ENCODE results near the gene VAV1. TPM values are rescaled to one million over a fixed set of nuclear protein-coding genes. Genes with fewer than 3 reads are reported as not detected.

Gene VAV1
- total RNA-seq, 5 donors from 2014 or later (not counting 1 experiment from before 2014, with no cell fraction given), result 82.5 to 114 (median 92.2) TPM

DNA sequence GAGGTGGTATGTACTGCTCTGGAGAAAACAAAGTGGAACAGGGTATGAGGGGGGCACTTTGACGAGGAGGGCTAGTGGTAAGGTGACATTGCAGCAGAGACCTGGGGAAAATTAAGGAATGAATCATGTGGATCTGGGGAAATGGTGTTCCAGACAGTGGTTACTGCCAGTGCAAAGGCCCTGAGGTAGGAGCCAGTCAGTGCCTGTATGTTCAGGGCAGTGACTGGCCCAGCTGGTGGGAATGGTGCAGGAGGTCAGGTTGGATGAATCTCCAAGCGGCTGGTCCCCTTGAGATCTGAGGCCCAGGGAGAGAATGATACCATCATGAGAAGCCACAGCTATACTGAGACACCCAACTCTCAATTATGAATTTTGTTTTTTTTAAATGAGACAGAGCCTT, 4.9 kb downstream of the VAV1 start:
- 100% methylated on average over 1 of the region's 2 CpGs for WGBS (ENCODE audit: insufficient coverage)
- Mint-ChIP-seq H3K4me1 (peaks cover 58 to 69% (median 64%) of the 10 kb centered on the region in 3 donors), H3K9me3 (no peaks in the 10 kb centered on the region), H3K27me3 (no peaks in the 10 kb centered on the region), H3K4me3 (peak overlapping the region in 1 of 3 donors; percentile 97), H3K36me3 (peaks cover 42% of the 10 kb centered on the region), H3K27ac (peak overlapping the region; percentile 82 to 86)
- ChIA-PET POLR2A (no interaction called here), CTCF (no interaction called here)
- H3K4me1 ChIP-seq (ENCODE audit: control insufficient read depth in 1 of 2, extremely low read depth in 1 of 2, insufficient read depth in 2 of 2, low read length in 2 of 2), result peaks cover 25 to 61% of the 10 kb centered on the region in 2 experiments
- H3K9me3 ChIP-seq, result no peaks in the 10 kb centered on the region
- peaks cover 6 to 36% of the 10 kb centered on the region in 2 donors for H3K36me3 ChIP-seq (ENCODE audit: control insufficient read depth in 2 of 2, extremely low read depth in 1 of 2, insufficient read depth in 1 of 2, low read length in 1 of 2)
- ATAC-seq (replicated peaks in 1 of 4), result no peak
- H3K27ac ChIP-seq (ENCODE audit: low read length), result no peak overlapping the region
- no peak overlapping the region for H3K4me3 ChIP-seq (ENCODE audit: control insufficient read depth in 1 of 2, extremely low read depth in 1 of 2, low read length in 1 of 2)
- DNase-seq, result no peak
- peaks cover 0 to 2% of the 10 kb centered on the region in 2 experiments for H3K27me3 ChIP-seq (replicated peaks in 1 of 2; ENCODE audit: control insufficient read depth in 2 of 2, extremely low read depth in 1 of 2, insufficient read depth in 2 of 2, low read length in 1 of 2)

DNA sequence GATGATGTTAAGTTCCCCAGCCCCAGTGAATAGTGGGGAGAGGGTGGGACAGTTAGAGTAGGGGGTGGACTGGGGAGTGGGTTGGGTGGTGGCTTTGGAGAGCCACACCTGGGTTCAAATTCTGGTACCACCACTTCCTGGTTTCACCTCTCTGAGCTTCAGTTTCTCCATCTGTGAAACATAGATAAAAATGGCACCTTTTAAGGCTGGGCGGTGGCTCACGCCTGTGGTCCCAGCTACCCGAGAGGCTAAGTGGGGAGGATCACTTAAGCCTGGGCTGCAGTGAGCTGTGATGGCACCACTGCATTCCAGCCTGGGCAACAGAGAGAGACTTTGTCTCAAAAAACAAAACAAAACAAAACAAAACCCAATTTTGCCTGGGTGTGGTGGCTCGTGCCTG, 5.9 kb downstream of the VAV1 start:
- H3K36me3 ChIP-seq (ENCODE audit: control insufficient read depth in 2 of 2, extremely low read depth in 1 of 2, insufficient read depth in 1 of 2, low read length in 1 of 2), result peaks cover 6 to 36% of the 10 kb centered on the region in 2 donors
- Mint-ChIP-seq H3K36me3 (peaks cover 42% of the 10 kb centered on the region), H3K4me3 (peak overlapping the region in 1 of 3 donors; percentile 48), H3K27me3 (no peaks in the 10 kb centered on the region), H3K4me1 (peaks cover 60 to 67% (median 65%) of the 10 kb centered on the region in 3 donors), H3K27ac (peak overlapping the region; percentile 82 to 86), H3K9me3 (no peaks in the 10 kb centered on the region)
- POLR2A ChIA-PET, result interaction anchor here in 1 of 2 donors (0.5 to 0.7 kb wide), 2 partner anchors 170 to 400 kb away, joined by 4 to 5 read pairs; no protein-coding TSS in a partner anchor
- no peaks in the 10 kb centered on the region for H3K9me3 ChIP-seq
- peak overlapping the region; percentile 36 for H3K27ac ChIP-seq (ENCODE audit: low read length)
- CTCF ChIA-PET, result no interaction called here
- 60% methylated on average over 2 of the region's 4 CpGs for WGBS (ENCODE audit: insufficient coverage)
- H3K4me1 ChIP-seq (ENCODE audit: control insufficient read depth in 1 of 2, extremely low read depth in 1 of 2, insufficient read depth in 2 of 2, low read length in 2 of 2), result peaks cover 25 to 65% of the 10 kb centered on the region in 2 experiments
- no peak for ATAC-seq (replicated peaks in 1 of 4)
- no peak overlapping the region for H3K4me3 ChIP-seq (ENCODE audit: control insufficient read depth in 1 of 2, extremely low read depth in 1 of 2, low read length in 1 of 2)
- H3K27me3 ChIP-seq (replicated peaks in 1 of 2; ENCODE audit: control insufficient read depth in 2 of 2, extremely low read depth in 1 of 2, insufficient read depth in 2 of 2, low read length in 1 of 2), result no peaks in the 10 kb centered on the region
- DNase-seq, result no peak

DNA sequence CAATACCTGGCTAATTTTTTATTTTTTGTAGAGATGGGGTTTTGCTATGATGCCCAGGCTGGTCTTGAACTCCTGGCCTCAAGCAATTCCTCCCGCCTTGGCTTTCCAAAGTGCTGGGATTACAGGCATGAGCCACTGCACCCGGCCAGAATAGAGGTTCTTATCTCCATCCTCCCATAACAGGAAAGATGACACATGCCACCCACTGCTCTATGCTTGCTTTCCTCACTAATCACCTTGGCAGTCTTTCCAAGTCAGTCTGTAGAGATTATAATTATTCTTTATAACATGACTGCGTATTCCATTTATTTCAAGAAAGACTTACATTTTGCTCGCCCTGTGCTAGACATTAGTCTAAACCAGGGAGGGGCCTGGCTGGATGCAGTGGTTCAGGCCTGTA, 6.7 kb downstream of the VAV1 start:
- DNase-seq (no peak), ATAC-seq (replicated peaks in 1 of 4) (no peak)
- H3K27ac ChIP-seq (ENCODE audit: low read length), result no peak overlapping the region
- H3K27me3 Mint-ChIP-seq, result no peaks in the 10 kb centered on the region
- H3K27ac Mint-ChIP-seq, result peak overlapping the region; percentile 66 to 82
- H3K9me3 ChIP-seq, result no peaks in the 10 kb centered on the region
- peaks cover 41% of the 10 kb centered on the region for H3K36me3 Mint-ChIP-seq
- peaks cover 23 to 66% of the 10 kb centered on the region in 2 experiments for H3K4me1 ChIP-seq (ENCODE audit: control insufficient read depth in 1 of 2, extremely low read depth in 1 of 2, insufficient read depth in 2 of 2, low read length in 2 of 2)
- no peaks in the 10 kb centered on the region for H3K9me3 Mint-ChIP-seq
- H3K27me3 ChIP-seq (replicated peaks in 1 of 2; ENCODE audit: control insufficient read depth in 2 of 2, extremely low read depth in 1 of 2, insufficient read depth in 2 of 2, low read length in 1 of 2), result no peaks in the 10 kb centered on the region
- no peak overlapping the region for H3K4me3 ChIP-seq (ENCODE audit: control insufficient read depth in 1 of 2, extremely low read depth in 1 of 2, low read length in 1 of 2)
- ChIA-PET POLR2A (no interaction called here), CTCF (no interaction called here)
- no CpG with 5 or more reads among the region's 4 CpGs for WGBS (ENCODE audit: insufficient coverage)
- peaks cover 6 to 39% of the 10 kb centered on the region in 2 donors for H3K36me3 ChIP-seq (ENCODE audit: control insufficient read depth in 2 of 2, extremely low read depth in 1 of 2, insufficient read depth in 1 of 2, low read length in 1 of 2)
- peak overlapping the region in 1 of 3 donors; percentile 31 for H3K4me3 Mint-ChIP-seq
- H3K4me1 Mint-ChIP-seq, result peaks cover 63 to 68% (median 66%) of the 10 kb centered on the region in 3 donors

DNA sequence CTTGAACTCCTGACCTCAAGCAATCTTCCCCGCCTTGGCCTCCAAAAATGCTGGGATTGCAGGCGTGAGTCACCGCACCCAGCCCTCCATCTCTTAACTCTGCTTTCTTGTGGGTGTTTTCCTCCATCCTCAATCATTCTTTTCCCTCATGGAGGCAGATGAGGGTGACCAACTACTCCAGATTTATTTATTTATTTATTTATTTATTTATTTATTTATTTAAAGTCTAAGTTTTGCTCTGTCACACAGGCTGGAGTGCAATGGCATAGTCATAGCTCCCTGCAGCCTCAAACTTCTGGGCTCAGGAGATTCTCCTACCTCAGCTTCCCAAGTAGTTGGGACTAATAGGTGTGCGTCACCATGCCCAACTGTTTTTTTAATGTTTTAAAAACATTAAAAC, 14.9 kb downstream of the VAV1 start:
- no peaks in the 10 kb centered on the region for H3K27me3 Mint-ChIP-seq
- POLR2A ChIA-PET, result no interaction called here
- CTCF ChIA-PET, result interaction anchor here in 1 of 2 donors (0.5 kb wide), 1 partner anchor 23 kb away, joined by 4 read pairs; no protein-coding TSS in a partner anchor
- H3K27ac ChIP-seq (ENCODE audit: low read length), result no peak overlapping the region
- DNase-seq (no peak), ATAC-seq (replicated peaks in 1 of 4) (no peak)
- H3K36me3 ChIP-seq (ENCODE audit: control insufficient read depth in 2 of 2, extremely low read depth in 1 of 2, insufficient read depth in 1 of 2, low read length in 1 of 2), result peaks cover 4 to 27% of the 10 kb centered on the region in 2 donors
- peaks cover 6 to 68% of the 10 kb centered on the region in 2 experiments for H3K4me1 ChIP-seq (ENCODE audit: control insufficient read depth in 1 of 2, extremely low read depth in 1 of 2, insufficient read depth in 2 of 2, low read length in 2 of 2)
- H3K4me3 Mint-ChIP-seq, result no peak overlapping the region
- H3K9me3 Mint-ChIP-seq, result no peaks in the 10 kb centered on the region
- H3K27ac Mint-ChIP-seq, result no peak overlapping the region
- H3K27me3 ChIP-seq (replicated peaks in 1 of 2; ENCODE audit: control insufficient read depth in 2 of 2, extremely low read depth in 1 of 2, insufficient read depth in 2 of 2, low read length in 1 of 2), result no peaks in the 10 kb centered on the region
- WGBS (ENCODE audit: insufficient coverage), result no CpG with 5 or more reads among the region's 4 CpGs
- peaks cover 64 to 66% (median 65%) of the 10 kb centered on the region in 3 donors for H3K4me1 Mint-ChIP-seq
- H3K4me3 ChIP-seq (ENCODE audit: control insufficient read depth in 1 of 2, extremely low read depth in 1 of 2, low read length in 1 of 2), result no peak overlapping the region
- H3K36me3 Mint-ChIP-seq, result peaks cover 45% of the 10 kb centered on the region
- no peaks in the 10 kb centered on the region for H3K9me3 ChIP-seq

DNA sequence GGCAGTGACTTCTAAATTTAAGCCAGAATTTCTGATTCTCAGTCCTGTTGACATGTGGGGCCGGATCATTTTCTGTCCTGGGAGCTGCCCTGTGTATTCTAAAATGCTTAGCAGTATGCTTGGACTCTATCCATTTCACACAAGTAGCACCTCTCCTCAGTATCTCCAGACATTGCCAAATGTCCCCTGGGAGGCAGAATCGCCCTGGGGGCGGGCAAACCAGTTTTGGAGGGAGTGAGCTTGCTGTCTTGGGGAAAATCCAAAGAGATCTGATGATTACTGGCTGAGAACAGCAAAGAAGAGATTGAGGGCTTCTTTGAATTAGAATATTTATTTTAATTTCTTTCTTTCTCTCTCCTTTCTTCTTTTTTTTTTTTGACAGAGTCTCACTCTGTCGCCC, 16.4 kb downstream of the VAV1 start:
- Histone ChIP-seq H3K4me1 (ENCODE audit: control insufficient read depth in 1 of 2, extremely low read depth in 1 of 2, insufficient read depth in 2 of 2, low read length in 2 of 2) (peaks cover 10 to 67% of the 10 kb centered on the region in 2 experiments), H3K36me3 (ENCODE audit: control insufficient read depth in 2 of 2, extremely low read depth in 1 of 2, insufficient read depth in 1 of 2, low read length in 1 of 2) (peaks cover 4 to 27% of the 10 kb centered on the region in 2 donors), H3K4me3 (ENCODE audit: control insufficient read depth in 1 of 2, extremely low read depth in 1 of 2, low read length in 1 of 2) (no peak overlapping the region), H3K27ac (ENCODE audit: low read length) (peak overlapping the region; percentile 4), H3K9me3 (no peaks in the 10 kb centered on the region), H3K27me3 (replicated peaks in 1 of 2; ENCODE audit: control insufficient read depth in 2 of 2, extremely low read depth in 1 of 2, insufficient read depth in 2 of 2, low read length in 1 of 2) (no peaks in the 10 kb centered on the region)
- peak overlapping the region; percentile 61 to 89 for H3K27ac Mint-ChIP-seq
- ChIA-PET CTCF (no interaction called here), POLR2A (no interaction called here)
- no CpG with 5 or more reads among the region's 4 CpGs for whole genome bisulfite sequencing (ENCODE audit: insufficient coverage)
- H3K4me1 Mint-ChIP-seq, result peaks cover 70 to 78% (median 72%) of the 10 kb centered on the region in 3 donors
- H3K36me3 Mint-ChIP-seq, result peaks cover 47% of the 10 kb centered on the region
- H3K9me3 Mint-ChIP-seq, result no peaks in the 10 kb centered on the region
- peak overlapping the region in 1 of 3 donors; percentile 54 for H3K4me3 Mint-ChIP-seq
- ATAC-seq (replicated peaks in 1 of 4) (no peak), DNase-seq (no peak)
- no peaks in the 10 kb centered on the region for H3K27me3 Mint-ChIP-seq

DNA sequence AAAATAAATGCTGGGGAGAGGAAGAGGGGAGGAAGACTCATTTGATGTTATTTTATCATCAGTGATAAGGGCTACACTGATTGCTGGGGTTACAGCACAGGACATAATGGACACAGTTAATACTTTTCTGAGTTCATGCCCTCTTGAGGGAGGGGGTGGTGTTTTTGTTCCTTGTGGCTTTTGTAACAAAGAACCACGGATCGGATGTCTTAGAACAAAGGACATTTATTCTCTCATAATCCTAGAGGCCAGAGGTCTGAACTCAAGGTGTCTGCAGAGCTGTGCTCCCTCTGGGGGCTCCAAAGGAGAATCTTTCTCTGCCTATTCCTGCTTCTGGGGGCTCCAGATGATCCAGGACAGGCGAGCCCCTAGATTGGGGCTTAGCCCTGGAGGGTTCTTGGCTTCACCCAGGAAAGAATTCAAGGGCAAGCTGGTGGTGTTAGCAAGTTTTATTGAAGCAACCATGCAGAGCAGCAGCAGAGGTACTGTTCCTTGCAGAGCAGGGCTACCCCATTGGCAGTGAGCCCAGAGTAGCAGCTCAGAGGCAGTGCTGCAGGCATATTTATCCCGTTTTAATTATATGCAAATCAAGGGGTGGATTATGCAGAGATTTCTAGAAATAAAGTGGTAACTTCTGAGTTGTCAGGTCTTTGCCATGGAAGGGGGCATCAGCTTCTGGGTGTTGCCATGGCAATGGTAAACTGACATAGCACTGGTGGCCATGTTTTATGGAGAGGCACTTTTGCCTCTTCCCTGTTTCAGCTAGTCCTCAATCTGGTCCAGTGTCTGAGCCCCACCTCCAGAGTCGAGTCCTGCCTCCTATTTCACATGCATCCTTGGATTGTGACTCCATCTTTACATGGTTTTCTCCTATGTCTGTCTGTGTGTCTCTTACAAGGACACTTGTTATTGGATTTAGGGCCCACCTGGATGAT, 18.0 kb downstream of the VAV1 start:
- Mint-ChIP-seq H3K27ac (peak overlapping the region; percentile 82 to 86), H3K9me3 (peaks cover 0 to 10% (median 2%) of the 10 kb centered on the region in 3 donors), H3K4me3 (peak overlapping the region in 2 of 3 donors; percentile 9 to 54), H3K4me1 (peaks cover 72 to 78% (median 74%) of the 10 kb centered on the region in 3 donors), H3K36me3 (peaks cover 49% of the 10 kb centered on the region), H3K27me3 (no peaks in the 10 kb centered on the region)
- ChIA-PET CTCF (no interaction called here), POLR2A (no interaction called here)
- Histone ChIP-seq H3K9me3 (no peaks in the 10 kb centered on the region), H3K4me1 (ENCODE audit: control insufficient read depth in 1 of 2, extremely low read depth in 1 of 2, insufficient read depth in 2 of 2, low read length in 2 of 2) (peaks cover 10 to 63% of the 10 kb centered on the region in 2 experiments), H3K4me3 (ENCODE audit: control insufficient read depth in 1 of 2, extremely low read depth in 1 of 2, low read length in 1 of 2) (no peak overlapping the region), H3K27ac (ENCODE audit: low read length) (no peak overlapping the region), H3K36me3 (ENCODE audit: control insufficient read depth in 2 of 2, extremely low read depth in 1 of 2, insufficient read depth in 1 of 2, low read length in 1 of 2) (peaks cover 0 to 23% of the 10 kb centered on the region in 2 donors), H3K27me3 (replicated peaks in 1 of 2; ENCODE audit: control insufficient read depth in 2 of 2, extremely low read depth in 1 of 2, insufficient read depth in 2 of 2, low read length in 1 of 2) (no peaks in the 10 kb centered on the region)
- peak in 2 of 4 experiments; percentile 60 to 66 for ATAC-seq (replicated peaks in 1 of 4)
- WGBS (ENCODE audit: insufficient coverage), result 50% methylated on average over 3 of the region's 5 CpGs
- DNase-seq, result peak in 2 of 35 experiments; percentile 14 to 28
